Measurements from ENCODE around the gene LCN1.

Gene LCN1

GRCh38 chr9:135550344-135550918, 29.2 kb downstream of the LCN1 start:
- Histone ChIP-seq H3K4me1 (ENCODE audit: control insufficient read depth in 1 of 2, insufficient read depth in 2 of 2, low read length in 2 of 2) (no peaks in the 10 kb centered on the region), H3K36me3 (ENCODE audit: control insufficient read depth in 1 of 2, insufficient read depth in 2 of 2, low read length in 2 of 2) (no peaks in the 10 kb centered on the region), H3K27ac (ENCODE audit: low read depth, low read length) (no peak overlapping the region), H3K27me3 (ENCODE audit: control insufficient read depth in 1 of 2, insufficient read depth in 2 of 2, low read length in 2 of 2) (no peaks in the 10 kb centered on the region), H3K4me3 (ENCODE audit: low read depth in 1 of 2, low read length in 2 of 2) (no peak overlapping the region), H3K9me3 (ENCODE audit: control insufficient read depth in 1 of 2, low read length in 2 of 2) (no peaks in the 10 kb centered on the region), H3K9ac (ENCODE audit: low read depth in 1 of 2, low read length in 2 of 2) (no peak overlapping the region)

GRCh38 chr9:135551031-135551430, 29.8 kb downstream of the LCN1 start:
- Histone ChIP-seq H3K27ac (ENCODE audit: low read depth, low read length) (no peak overlapping the region), H3K36me3 (ENCODE audit: control insufficient read depth in 1 of 2, insufficient read depth in 2 of 2, low read length in 2 of 2) (no peaks in the 10 kb centered on the region), H3K9me3 (ENCODE audit: control insufficient read depth in 1 of 2, low read length in 2 of 2) (no peaks in the 10 kb centered on the region), H3K9ac (ENCODE audit: low read depth in 1 of 2, low read length in 2 of 2) (no peak overlapping the region), H3K4me1 (ENCODE audit: control insufficient read depth in 1 of 2, insufficient read depth in 2 of 2, low read length in 2 of 2) (no peaks in the 10 kb centered on the region), H3K27me3 (ENCODE audit: control insufficient read depth in 1 of 2, insufficient read depth in 2 of 2, low read length in 2 of 2) (no peaks in the 10 kb centered on the region), H3K4me3 (ENCODE audit: low read depth in 1 of 2, low read length in 2 of 2) (no peak overlapping the region)

GRCh38 chr9:135551456-135551855, 30.2 kb downstream of the LCN1 start:
- no peaks in the 10 kb centered on the region for H3K27me3 ChIP-seq (ENCODE audit: control insufficient read depth in 1 of 2, insufficient read depth in 2 of 2, low read length in 2 of 2)
- no peaks in the 10 kb centered on the region for H3K36me3 ChIP-seq (ENCODE audit: control insufficient read depth in 1 of 2, insufficient read depth in 2 of 2, low read length in 2 of 2)
- H3K27ac ChIP-seq (ENCODE audit: low read depth, low read length), result no peak overlapping the region
- no peak overlapping the region for H3K9ac ChIP-seq (ENCODE audit: low read depth in 1 of 2, low read length in 2 of 2)
- no peak overlapping the region for H3K4me3 ChIP-seq (ENCODE audit: low read depth in 1 of 2, low read length in 2 of 2)
- no peaks in the 10 kb centered on the region for H3K4me1 ChIP-seq (ENCODE audit: control insufficient read depth in 1 of 2, insufficient read depth in 2 of 2, low read length in 2 of 2)
- no peaks in the 10 kb centered on the region for H3K9me3 ChIP-seq (ENCODE audit: control insufficient read depth in 1 of 2, low read length in 2 of 2)

GRCh38 chr9:135552021-135552697, 30.9 kb downstream of the LCN1 start:
- H3K9me3 ChIP-seq (ENCODE audit: control insufficient read depth in 1 of 2, low read length in 2 of 2), result no peaks in the 10 kb centered on the region
- no peaks in the 10 kb centered on the region for H3K36me3 ChIP-seq (ENCODE audit: control insufficient read depth in 1 of 2, insufficient read depth in 2 of 2, low read length in 2 of 2)
- no peak overlapping the region for H3K4me3 ChIP-seq (ENCODE audit: low read depth in 1 of 2, low read length in 2 of 2)
- no peaks in the 10 kb centered on the region for H3K27me3 ChIP-seq (ENCODE audit: control insufficient read depth in 1 of 2, insufficient read depth in 2 of 2, low read length in 2 of 2)
- H3K4me1 ChIP-seq (ENCODE audit: control insufficient read depth in 1 of 2, insufficient read depth in 2 of 2, low read length in 2 of 2), result no peaks in the 10 kb centered on the region
- H3K9ac ChIP-seq (ENCODE audit: low read depth in 1 of 2, low read length in 2 of 2), result no peak overlapping the region
- no peak overlapping the region for H3K27ac ChIP-seq (ENCODE audit: low read depth, low read length)

DNA sequence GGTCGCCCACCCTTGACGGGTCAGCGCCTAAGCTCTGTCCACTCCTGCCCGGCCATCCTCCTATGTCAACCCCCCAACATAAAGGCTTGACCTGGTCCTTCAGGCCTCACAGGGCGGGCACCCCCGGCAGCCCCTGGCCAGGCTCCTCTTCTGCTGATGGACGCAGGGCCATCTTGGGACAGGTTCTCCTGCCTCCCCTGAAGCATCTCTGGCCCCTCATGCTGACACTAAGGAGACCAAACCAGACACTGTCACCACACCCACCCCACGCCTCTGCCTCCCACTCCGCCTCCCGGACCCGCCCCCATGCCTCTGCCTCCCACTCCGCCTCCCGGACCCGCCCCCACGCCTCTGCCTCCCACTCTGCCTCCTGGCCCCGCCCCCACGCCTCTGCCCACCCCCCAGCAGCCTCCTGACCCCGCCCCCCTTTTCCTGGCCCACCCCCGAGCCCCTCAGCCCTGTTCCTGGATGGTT, 31.5 kb downstream of the LCN1 start:
- Histone ChIP-seq H3K36me3 (ENCODE audit: control insufficient read depth in 1 of 2, insufficient read depth in 2 of 2, low read length in 2 of 2) (no peaks in the 10 kb centered on the region), H3K4me3 (ENCODE audit: low read depth in 1 of 2, low read length in 2 of 2) (no peak overlapping the region), H3K9ac (ENCODE audit: low read depth in 1 of 2, low read length in 2 of 2) (no peak overlapping the region), H3K27ac (ENCODE audit: low read depth, low read length) (no peak overlapping the region), H3K27me3 (ENCODE audit: control insufficient read depth in 1 of 2, insufficient read depth in 2 of 2, low read length in 2 of 2) (no peaks in the 10 kb centered on the region), H3K9me3 (ENCODE audit: control insufficient read depth in 1 of 2, low read length in 2 of 2) (no peaks in the 10 kb centered on the region), H3K4me1 (ENCODE audit: control insufficient read depth in 1 of 2, insufficient read depth in 2 of 2, low read length in 2 of 2) (no peaks in the 10 kb centered on the region)

DNA sequence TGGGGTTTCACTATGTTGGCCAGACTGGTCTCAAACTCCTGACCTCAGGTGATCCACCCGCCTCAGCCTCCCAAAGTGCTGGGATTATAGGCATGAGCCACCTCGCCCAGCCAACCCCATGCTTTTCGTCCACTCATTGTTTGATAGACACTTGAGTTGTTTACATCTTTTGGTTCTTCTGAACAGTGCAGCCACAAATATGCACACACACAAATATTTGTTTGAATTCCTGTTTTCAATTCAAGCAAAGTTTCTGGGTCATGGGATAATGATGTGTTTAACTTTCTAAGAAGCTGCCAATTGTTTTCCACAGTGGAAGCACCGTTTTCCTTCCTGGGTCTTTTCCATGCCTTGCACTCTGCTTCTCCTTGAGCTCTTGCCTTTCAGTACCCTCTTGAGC, 33.5 kb downstream of the LCN1 start:
- Histone ChIP-seq H3K9ac (ENCODE audit: low read depth in 1 of 2, low read length in 2 of 2) (no peak overlapping the region), H3K27ac (ENCODE audit: low read depth, low read length) (no peak overlapping the region), H3K4me3 (ENCODE audit: low read depth in 1 of 2, low read length in 2 of 2) (no peak overlapping the region), H3K36me3 (ENCODE audit: control insufficient read depth in 1 of 2, insufficient read depth in 2 of 2, low read length in 2 of 2) (no peaks in the 10 kb centered on the region), H3K9me3 (ENCODE audit: control insufficient read depth in 1 of 2, low read length in 2 of 2) (no peaks in the 10 kb centered on the region), H3K4me1 (ENCODE audit: control insufficient read depth in 1 of 2, insufficient read depth in 2 of 2, low read length in 2 of 2) (no peaks in the 10 kb centered on the region), H3K27me3 (ENCODE audit: control insufficient read depth in 1 of 2, insufficient read depth in 2 of 2, low read length in 2 of 2) (no peaks in the 10 kb centered on the region)

GRCh38 chr9:135555203-135555602, 34.0 kb downstream of the LCN1 start:
- no peak overlapping the region for H3K27ac ChIP-seq (ENCODE audit: low read depth, low read length)

GRCh38 chr9:135555910-135556309, 34.7 kb downstream of the LCN1 start:
- Histone ChIP-seq H3K4me1 (ENCODE audit: control insufficient read depth in 1 of 2, insufficient read depth in 2 of 2, low read length in 2 of 2) (no peaks in the 10 kb centered on the region), H3K36me3 (ENCODE audit: control insufficient read depth in 1 of 2, insufficient read depth in 2 of 2, low read length in 2 of 2) (no peaks in the 10 kb centered on the region), H3K27me3 (ENCODE audit: control insufficient read depth in 1 of 2, insufficient read depth in 2 of 2, low read length in 2 of 2) (no peaks in the 10 kb centered on the region), H3K9ac (ENCODE audit: low read depth in 1 of 2, low read length in 2 of 2) (no peak overlapping the region), H3K4me3 (ENCODE audit: low read depth in 1 of 2, low read length in 2 of 2) (no peak overlapping the region), H3K27ac (ENCODE audit: low read depth, low read length) (no peak overlapping the region), H3K9me3 (ENCODE audit: control insufficient read depth in 1 of 2, low read length in 2 of 2) (no peaks in the 10 kb centered on the region)

More at GRCh38 chr9:135555203-135555602, 34.0 kb downstream of the LCN1 start:
- H3K4me3 ChIP-seq (ENCODE audit: low read depth in 1 of 2, low read length in 2 of 2), result no peak overlapping the region
- no peaks in the 10 kb centered on the region for H3K36me3 ChIP-seq (ENCODE audit: control insufficient read depth in 1 of 2, insufficient read depth in 2 of 2, low read length in 2 of 2)
- H3K9me3 ChIP-seq (ENCODE audit: control insufficient read depth in 1 of 2, low read length in 2 of 2), result no peaks in the 10 kb centered on the region
- H3K4me1 ChIP-seq (ENCODE audit: control insufficient read depth in 1 of 2, insufficient read depth in 2 of 2, low read length in 2 of 2), result no peaks in the 10 kb centered on the region
- no peak overlapping the region for H3K9ac ChIP-seq (ENCODE audit: low read depth in 1 of 2, low read length in 2 of 2)
- no peaks in the 10 kb centered on the region for H3K27me3 ChIP-seq (ENCODE audit: control insufficient read depth in 1 of 2, insufficient read depth in 2 of 2, low read length in 2 of 2)

- H3K27me3 ChIP-seq (ENCODE audit: control insufficient read depth in 1 of 2, insufficient read depth in 2 of 2, low read length in 2 of 2), result no peaks in the 10 kb centered on the region
- H3K9ac ChIP-seq (ENCODE audit: low read depth in 1 of 2, low read length in 2 of 2), result no peak overlapping the region
- H3K9me3 ChIP-seq (ENCODE audit: control insufficient read depth in 1 of 2, low read length in 2 of 2), result no peaks in the 10 kb centered on the region
- no peak overlapping the region for H3K27ac ChIP-seq (ENCODE audit: low read depth, low read length)
- no peaks in the 10 kb centered on the region for H3K4me1 ChIP-seq (ENCODE audit: control insufficient read depth in 1 of 2, insufficient read depth in 2 of 2, low read length in 2 of 2)
- H3K36me3 ChIP-seq (ENCODE audit: control insufficient read depth in 1 of 2, insufficient read depth in 2 of 2, low read length in 2 of 2), result no peaks in the 10 kb centered on the region
- no peak overlapping the region for H3K4me3 ChIP-seq (ENCODE audit: low read depth in 1 of 2, low read length in 2 of 2)
Measured at GRCh38 chr9:135559606-135560005, 38.4 kb downstream of the LCN1 start.

- Histone ChIP-seq H3K27ac (ENCODE audit: low read depth, low read length) (no peak within 1 kb of the TSS), H3K27me3 (ENCODE audit: control insufficient read depth in 1 of 2, insufficient read depth in 2 of 2, low read length in 2 of 2) (no peaks in the 10 kb centered on the region), H3K36me3 (ENCODE audit: control insufficient read depth in 1 of 2, insufficient read depth in 2 of 2, low read length in 2 of 2) (no peaks in the 10 kb centered on the region)
Measured at GRCh38 chr9:135561391-135562234, 40.4 kb downstream of the LCN1 start, which contains the start of gene PAEP. Gene PAEP (plus strand): TSS chr9:135561756.

More at GRCh38 chr9:135561391-135562234, 40.4 kb downstream of the LCN1 start, which contains the start of gene PAEP:
- no peak within 1 kb of the TSS for H3K4me3 ChIP-seq (ENCODE audit: low read depth in 1 of 2, low read length in 2 of 2)
- no peaks in the 10 kb centered on the region for H3K9me3 ChIP-seq (ENCODE audit: control insufficient read depth in 1 of 2, low read length in 2 of 2)
- H3K9ac ChIP-seq (ENCODE audit: low read depth in 1 of 2, low read length in 2 of 2), result no peak within 1 kb of the TSS
- H3K4me1 ChIP-seq (ENCODE audit: control insufficient read depth in 1 of 2, insufficient read depth in 2 of 2, low read length in 2 of 2), result no peaks in the 10 kb centered on the region
